Skeletal muscle satellite cell (primary cell): ENCODE results near the gene MDFIC.

ENCODE experiments used
- H3K27me3 ChIP-seq: 2 replicates; pipeline ENCODE4 v1.7.0; 2013; ENCODE audit warnings: low read length; ENCODE audit not compliant: control insufficient read depth, insufficient read depth
- H3K36me3 ChIP-seq: 2 replicates; pipeline ENCODE4 v1.7.0; 2013; ENCODE audit warnings: mild to moderate bottlenecking, control low read depth, low read length; ENCODE audit not compliant: insufficient read depth
- H3K4me1 ChIP-seq: 2 replicates; pipeline ENCODE4 v1.7.0; 2013; ENCODE audit warnings: low read length; ENCODE audit not compliant: control insufficient read depth, insufficient read depth
- H3K4me2 ChIP-seq: 2 replicates; pipeline ENCODE4 v1.7.0; 2013; ENCODE audit warnings: mild to moderate bottlenecking, low read length
- H3K4me3 ChIP-seq: 2 replicates; pipeline ENCODE4 v1.7.0; 2013; ENCODE audit warnings: low read length
- H3K9ac ChIP-seq: 2 replicates; pipeline ENCODE4 v1.7.0; 2013; ENCODE audit warnings: mild to moderate bottlenecking, low read depth, low read length, moderate library complexity
- H3K9me3 ChIP-seq: replicated peaks from 2 replicates; pipeline ENCODE4 v1.7.0; 2013; ENCODE audit warnings: mild to moderate bottlenecking, control low read depth, low read length

MDFIC gene

GRCh38 chr7:115005251-115005650, 83.4 kb downstream of the MDFIC start:
- peaks cover 4% of the 10 kb centered on the region for H3K36me3 ChIP-seq
- no peak overlapping the region for H3K9ac ChIP-seq
- H3K27me3 ChIP-seq, result no peaks in the 10 kb centered on the region
- no peaks in the 10 kb centered on the region for H3K9me3 ChIP-seq
- no peak overlapping the region for H3K4me2 ChIP-seq
- H3K4me1 ChIP-seq, result peaks cover 21% of the 10 kb centered on the region
- H3K4me3 ChIP-seq, result no peak overlapping the region

GRCh38 chr7:115005953-115006352, 84.1 kb downstream of the MDFIC start:
- Histone ChIP-seq H3K9ac (no peak overlapping the region), H3K27me3 (no peaks in the 10 kb centered on the region), H3K9me3 (no peaks in the 10 kb centered on the region), H3K4me2 (no peak overlapping the region), H3K36me3 (peaks cover 4% of the 10 kb centered on the region), H3K4me1 (peaks cover 21% of the 10 kb centered on the region), H3K4me3 (no peak overlapping the region)

GRCh38 chr7:115007751-115008150, 85.9 kb downstream of the MDFIC start:
- peaks cover 21% of the 10 kb centered on the region for H3K4me1 ChIP-seq

GRCh38 chr7:115008465-115009114, 86.7 kb downstream of the MDFIC start:
- Histone ChIP-seq H3K36me3 (peaks cover 4% of the 10 kb centered on the region), H3K4me1 (peaks cover 21% of the 10 kb centered on the region), H3K4me3 (no peak overlapping the region), H3K9ac (no peak overlapping the region), H3K27me3 (no peaks in the 10 kb centered on the region), H3K4me2 (peak overlapping the region; percentile 24), H3K9me3 (no peaks in the 10 kb centered on the region)

More at GRCh38 chr7:115007751-115008150, 85.9 kb downstream of the MDFIC start:
- no peak overlapping the region for H3K9ac ChIP-seq
- no peaks in the 10 kb centered on the region for H3K9me3 ChIP-seq
- no peaks in the 10 kb centered on the region for H3K27me3 ChIP-seq
- peaks cover 4% of the 10 kb centered on the region for H3K36me3 ChIP-seq
- no peak overlapping the region for H3K4me2 ChIP-seq
- H3K4me3 ChIP-seq, result no peak overlapping the region

GRCh38 chr7:115009139-115009538, 87.2 kb downstream of the MDFIC start:
- Histone ChIP-seq H3K9me3 (no peaks in the 10 kb centered on the region), H3K36me3 (peaks cover 4% of the 10 kb centered on the region), H3K4me1 (peaks cover 21% of the 10 kb centered on the region), H3K4me2 (peak overlapping the region; percentile 24), H3K9ac (no peak overlapping the region), H3K4me3 (no peak overlapping the region), H3K27me3 (no peaks in the 10 kb centered on the region)

GRCh38 chr7:115009736-115010440, 88.0 kb downstream of the MDFIC start:
- Histone ChIP-seq H3K9ac (no peak overlapping the region), H3K36me3 (no peaks in the 10 kb centered on the region), H3K4me1 (peaks cover 21% of the 10 kb centered on the region), H3K27me3 (no peaks in the 10 kb centered on the region), H3K4me2 (peak overlapping the region; percentile 24), H3K4me3 (no peak overlapping the region), H3K9me3 (no peaks in the 10 kb centered on the region)

- H3K36me3 ChIP-seq, result no peaks in the 10 kb centered on the region
- no peak overlapping the region for H3K9ac ChIP-seq
- H3K4me3 ChIP-seq, result no peak overlapping the region
- no peak overlapping the region for H3K4me2 ChIP-seq
- peaks cover 21% of the 10 kb centered on the region for H3K4me1 ChIP-seq
- no peaks in the 10 kb centered on the region for H3K9me3 ChIP-seq
- no peaks in the 10 kb centered on the region for H3K27me3 ChIP-seq
Measured at GRCh38 chr7:115010441-115010820, 88.5 kb downstream of the MDFIC start.

GRCh38 chr7:115013886-115014285, 92.0 kb downstream of the MDFIC start:
- no peaks in the 10 kb centered on the region for H3K9me3 ChIP-seq
- H3K4me1 ChIP-seq, result peaks cover 13% of the 10 kb centered on the region
- no peak overlapping the region for H3K4me2 ChIP-seq
- H3K9ac ChIP-seq, result no peak overlapping the region
- H3K4me3 ChIP-seq, result no peak overlapping the region
- H3K36me3 ChIP-seq, result no peaks in the 10 kb centered on the region
- no peaks in the 10 kb centered on the region for H3K27me3 ChIP-seq

GRCh38 chr7:115014794-115015193, 92.9 kb downstream of the MDFIC start:
- peaks cover 4% of the 10 kb centered on the region for H3K4me1 ChIP-seq
- no peak overlapping the region for H3K4me3 ChIP-seq
- no peak overlapping the region for H3K9ac ChIP-seq
- H3K9me3 ChIP-seq, result no peaks in the 10 kb centered on the region
- H3K4me2 ChIP-seq, result no peak overlapping the region
- H3K36me3 ChIP-seq, result no peaks in the 10 kb centered on the region
- no peaks in the 10 kb centered on the region for H3K27me3 ChIP-seq

GRCh38 chr7:115015619-115016018, 93.7 kb downstream of the MDFIC start:
- Histone ChIP-seq H3K4me1 (no peaks in the 10 kb centered on the region), H3K9me3 (no peaks in the 10 kb centered on the region)

GRCh38 chr7:115019882-115020605, 98.2 kb downstream of the MDFIC start:
- H3K9me3 ChIP-seq, result no peaks in the 10 kb centered on the region
- H3K4me1 ChIP-seq, result no peaks in the 10 kb centered on the region
- H3K27me3 ChIP-seq, result no peaks in the 10 kb centered on the region
- H3K4me3 ChIP-seq, result no peak overlapping the region
- H3K36me3 ChIP-seq, result no peaks in the 10 kb centered on the region
- no peak overlapping the region for H3K9ac ChIP-seq
- no peak overlapping the region for H3K4me2 ChIP-seq

More at GRCh38 chr7:115015619-115016018, 93.7 kb downstream of the MDFIC start:
- no peak overlapping the region for H3K4me2 ChIP-seq
- no peak overlapping the region for H3K4me3 ChIP-seq
- H3K9ac ChIP-seq, result no peak overlapping the region
- H3K27me3 ChIP-seq, result no peaks in the 10 kb centered on the region
- H3K36me3 ChIP-seq, result no peaks in the 10 kb centered on the region
